GM12891 (cell line): ENCODE results near the gene NT5M.

ENCODE experiments used
- PAX5 ChIP-seq: IDR thresholded peaks from 2 replicates; pipeline ENCODE4 v1.6.1; 2011; ENCODE audit warnings: low read length, moderate library complexity, mild to moderate bottlenecking; ENCODE audit not compliant: insufficient read depth, severe bottlenecking
- POLR2A ChIP-seq: IDR thresholded peaks from 2 replicates; pipeline ENCODE4 v1.6.1; 2011; ENCODE audit warnings: low read depth, low read length, control low read depth
- POLR2AphosphoS5 ChIP-seq: IDR thresholded peaks from 2 replicates; pipeline ENCODE4 v1.6.1; 2011; ENCODE audit warnings: low read depth, low read length, control low read depth
- POU2F2 ChIP-seq: IDR thresholded peaks from 2 replicates; pipeline ENCODE4 v1.6.1; 2011; ENCODE audit warnings: low read depth, mild to moderate bottlenecking, control low read depth, low read length, moderate library complexity
- SPI1 ChIP-seq: IDR thresholded peaks from 2 replicates; pipeline ENCODE4 v1.6.1; 2011; ENCODE audit warnings: low read depth, low read length, control low read depth
- TAF1 ChIP-seq: IDR thresholded peaks from 2 replicates; pipeline ENCODE4 v1.6.1; 2011; ENCODE audit warnings: low read depth, low read length, control low read depth

GRCh38 chr17:17382971-17383370 lies 79.8 kb downstream of the NT5M start:
- TF ChIP-seq POLR2A (no peak), TAF1 (no peak), POLR2AphosphoS5 (no peak), PAX5 (no peak), SPI1 (no peak), POU2F2 (no peak)
